ENCODE measurements around the gene IFNB1.

Gene IFNB1

GRCh38 chr9:21030389-21031035 lies 47.2 kb downstream of the IFNB1 start:
- peaks cover 7% of the 10 kb centered on the region for H3K27me3 Mint-ChIP-seq (ENCODE audit: low read depth, poor library complexity)

DNA sequence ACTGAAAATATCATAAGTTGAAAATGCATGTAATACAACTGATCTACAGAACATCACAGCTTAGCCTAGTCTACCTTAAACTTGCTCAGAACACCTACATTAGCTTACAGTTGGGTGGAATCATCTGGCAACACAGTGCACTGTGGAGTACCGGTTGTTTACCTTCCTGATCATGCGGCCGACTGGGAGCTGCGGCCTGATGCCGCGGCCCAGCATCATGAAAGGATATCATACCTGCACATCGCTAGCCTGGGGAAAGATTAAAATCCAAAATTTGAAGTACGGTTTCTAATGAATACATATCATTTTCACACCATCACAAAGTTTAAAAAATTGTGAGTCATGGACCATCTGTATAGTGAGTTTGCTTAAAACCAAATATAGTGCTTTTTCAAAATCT lies 48.1 kb downstream of the IFNB1 start:
- no peak for DNase-seq
- Mint-ChIP-seq H3K4me1 (no peaks in the 10 kb centered on the region), H3K27me3 (ENCODE audit: low read depth, poor library complexity) (peaks cover 7% of the 10 kb centered on the region), H3K36me3 (ENCODE audit: low read depth) (no peaks in the 10 kb centered on the region), H3K27ac (no peak overlapping the region), H3K9me3 (no peaks in the 10 kb centered on the region), H3K4me3 (no peak overlapping the region)
- TF ChIP-seq, protein P1, sequence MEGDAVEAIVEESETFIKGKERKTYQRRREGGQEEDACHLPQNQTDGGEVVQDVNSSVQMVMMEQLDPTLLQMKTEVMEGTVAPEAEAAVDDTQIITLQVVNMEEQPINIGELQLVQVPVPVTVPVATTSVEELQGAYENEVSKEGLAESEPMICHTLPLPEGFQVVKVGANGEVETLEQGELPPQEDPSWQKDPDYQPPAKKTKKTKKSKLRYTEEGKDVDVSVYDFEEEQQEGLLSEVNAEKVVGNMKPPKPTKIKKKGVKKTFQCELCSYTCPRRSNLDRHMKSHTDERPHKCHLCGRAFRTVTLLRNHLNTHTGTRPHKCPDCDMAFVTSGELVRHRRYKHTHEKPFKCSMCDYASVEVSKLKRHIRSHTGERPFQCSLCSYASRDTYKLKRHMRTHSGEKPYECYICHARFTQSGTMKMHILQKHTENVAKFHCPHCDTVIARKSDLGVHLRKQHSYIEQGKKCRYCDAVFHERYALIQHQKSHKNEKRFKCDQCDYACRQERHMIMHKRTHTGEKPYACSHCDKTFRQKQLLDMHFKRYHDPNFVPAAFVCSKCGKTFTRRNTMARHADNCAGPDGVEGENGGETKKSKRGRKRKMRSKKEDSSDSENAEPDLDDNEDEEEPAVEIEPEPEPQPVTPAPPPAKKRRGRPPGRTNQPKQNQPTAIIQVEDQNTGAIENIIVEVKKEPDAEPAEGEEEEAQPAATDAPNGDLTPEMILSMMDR (IDR thresholded peaks at IDR 0.05), result no peak

More at GRCh38 chr9:21030389-21031035, 47.2 kb downstream of the IFNB1 start:
- Mint-ChIP-seq H3K36me3 (ENCODE audit: low read depth) (no peaks in the 10 kb centered on the region), H3K9me3 (no peaks in the 10 kb centered on the region), H3K4me3 (no peak overlapping the region), H3K4me1 (no peaks in the 10 kb centered on the region), H3K27ac (no peak overlapping the region)
- no peak for DNase-seq
- TF ChIP-seq, protein P1 (IDR thresholded peaks at IDR 0.05), result no peak

GRCh38 chr9:21028466-21028865 lies 49.3 kb downstream of the IFNB1 start:
- no peaks in the 10 kb centered on the region for H3K4me1 Mint-ChIP-seq

DNA sequence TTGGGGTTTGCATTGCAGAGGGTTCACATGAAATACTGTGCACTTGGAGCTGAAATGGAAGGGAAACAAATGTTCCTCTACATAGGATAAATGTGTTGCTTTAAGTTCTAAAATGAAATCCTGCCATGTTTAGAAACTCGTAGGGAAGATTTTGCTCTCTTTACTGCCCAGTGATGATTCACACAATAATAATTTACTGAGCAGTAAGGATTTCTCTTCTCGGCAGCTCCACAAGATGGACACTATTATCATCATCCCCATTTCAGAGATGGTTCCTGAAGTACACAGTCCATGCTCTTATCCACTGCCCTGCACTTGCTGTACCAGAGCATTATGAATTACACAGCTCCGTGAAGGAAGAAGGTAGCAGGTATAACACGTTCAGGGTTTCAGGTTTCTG lies 50.4 kb downstream of the IFNB1 start:
- H3K27ac Mint-ChIP-seq, result no peak overlapping the region
- no peaks in the 10 kb centered on the region for H3K4me1 Mint-ChIP-seq
- peaks cover 4% of the 10 kb centered on the region for H3K9me3 Mint-ChIP-seq
- TF ChIP-seq, protein P1 (IDR thresholded peaks at IDR 0.05), result no peak
- no peak for DNase-seq
- no peak overlapping the region for H3K4me3 Mint-ChIP-seq
- peaks cover 1% of the 10 kb centered on the region for H3K27me3 Mint-ChIP-seq (ENCODE audit: low read depth, poor library complexity)
- peaks cover 2% of the 10 kb centered on the region for H3K36me3 Mint-ChIP-seq (ENCODE audit: low read depth)

More at GRCh38 chr9:21028466-21028865, 49.3 kb downstream of the IFNB1 start:
- TF ChIP-seq, protein P1 (IDR thresholded peaks at IDR 0.05), result no peak
- no peaks in the 10 kb centered on the region for H3K9me3 Mint-ChIP-seq
- H3K27me3 Mint-ChIP-seq (ENCODE audit: low read depth, poor library complexity), result peaks cover 5% of the 10 kb centered on the region
- H3K4me3 Mint-ChIP-seq, result no peak overlapping the region
- no peak for DNase-seq
- H3K36me3 Mint-ChIP-seq (ENCODE audit: low read depth), result no peaks in the 10 kb centered on the region
- H3K27ac Mint-ChIP-seq, result no peak overlapping the region
